ENCODE measurements around the gene TMEM45A. TPM values are rescaled to one million over a fixed set of nuclear protein-coding genes. Genes with fewer than 3 reads are reported as not detected.

Gene TMEM45A
- total RNA-seq, 1 experiment from 2014 or later, result 6.6 TPM

DNA sequence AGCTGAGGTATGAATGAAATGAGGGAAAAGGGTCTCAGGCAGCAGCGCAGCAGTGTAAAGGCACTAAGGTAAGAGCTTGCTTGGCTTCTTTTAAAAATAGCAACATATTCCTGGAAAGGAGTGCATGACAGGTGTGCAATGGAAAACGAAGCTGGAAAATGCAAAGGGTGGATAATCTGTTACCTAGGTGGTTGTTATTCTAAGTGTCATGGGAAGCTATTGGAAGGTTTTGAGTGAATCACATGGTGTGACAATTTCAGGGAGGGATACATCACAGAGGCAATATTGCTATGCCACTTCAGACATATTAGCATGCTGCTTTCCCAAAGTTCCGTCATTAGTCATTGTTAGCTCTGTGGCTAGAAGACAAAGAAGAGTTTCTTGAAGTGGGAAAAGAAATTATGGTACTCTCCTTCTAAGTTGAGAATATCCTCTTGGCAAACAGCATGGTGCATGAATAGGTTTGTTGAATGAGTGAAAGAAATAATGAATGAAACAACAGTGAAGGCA lies 28.7 kb upstream of the TMEM45A start:
- POLR2A ChIA-PET, result interaction anchor here (0.7 kb wide), 2 partner anchors 29 to 112 kb away, joined by 3 to 4 read pairs; partner anchors contain the start of gene TMEM45A
- Mint-ChIP-seq H3K27ac (no peak overlapping the region), H3K4me3 (no peak overlapping the region), H3K4me1 (peaks cover 6% of the 10 kb centered on the region), H3K9me3 (peaks cover 45% of the 10 kb centered on the region), H3K27me3 (ENCODE audit: low read depth) (peaks cover 7% of the 10 kb centered on the region), H3K36me3 (peaks cover 34% of the 10 kb centered on the region)
- CTCF ChIA-PET, result interaction anchor here (0.7 to 4.8 kb wide), 20 partner anchors 15 to 914 kb away, joined by 3 to 115 read pairs (median 5); partner anchors contain the start of gene TFG
- TF ChIP-seq FOXJ3 (CRISPR knock-in tag; IDR thresholded peaks at IDR 0.05; ENCODE audit: borderline replicate concordance) (no peak), PRRX2 (CRISPR knock-in tag; IDR thresholded peaks at IDR 0.05) (no peak), RORB (CRISPR knock-in tag; IDR thresholded peaks at IDR 0.05) (no peak), CBFB (CRISPR knock-in tag; IDR thresholded peaks at IDR 0.05; ENCODE audit: low read depth) (no peak), NFE2L1 (CRISPR knock-in tag; IDR thresholded peaks at IDR 0.05) (no peak), CREM (CRISPR knock-in tag; IDR thresholded peaks at IDR 0.05) (no peak), ZNF423 (CRISPR knock-in tag; IDR thresholded peaks at IDR 0.05) (no peak), NR3C1 (CRISPR knock-in tag; conservative IDR thresholded peaks at IDR 0.05; ENCODE audit: low read depth) (no peak), ZNF219 (CRISPR knock-in tag; IDR thresholded peaks at IDR 0.05; ENCODE audit: borderline replicate concordance) (no peak), NR2C2 (CRISPR knock-in tag; IDR thresholded peaks at IDR 0.05) (no peak)
- TF ChIP-seq, protein P1, sequence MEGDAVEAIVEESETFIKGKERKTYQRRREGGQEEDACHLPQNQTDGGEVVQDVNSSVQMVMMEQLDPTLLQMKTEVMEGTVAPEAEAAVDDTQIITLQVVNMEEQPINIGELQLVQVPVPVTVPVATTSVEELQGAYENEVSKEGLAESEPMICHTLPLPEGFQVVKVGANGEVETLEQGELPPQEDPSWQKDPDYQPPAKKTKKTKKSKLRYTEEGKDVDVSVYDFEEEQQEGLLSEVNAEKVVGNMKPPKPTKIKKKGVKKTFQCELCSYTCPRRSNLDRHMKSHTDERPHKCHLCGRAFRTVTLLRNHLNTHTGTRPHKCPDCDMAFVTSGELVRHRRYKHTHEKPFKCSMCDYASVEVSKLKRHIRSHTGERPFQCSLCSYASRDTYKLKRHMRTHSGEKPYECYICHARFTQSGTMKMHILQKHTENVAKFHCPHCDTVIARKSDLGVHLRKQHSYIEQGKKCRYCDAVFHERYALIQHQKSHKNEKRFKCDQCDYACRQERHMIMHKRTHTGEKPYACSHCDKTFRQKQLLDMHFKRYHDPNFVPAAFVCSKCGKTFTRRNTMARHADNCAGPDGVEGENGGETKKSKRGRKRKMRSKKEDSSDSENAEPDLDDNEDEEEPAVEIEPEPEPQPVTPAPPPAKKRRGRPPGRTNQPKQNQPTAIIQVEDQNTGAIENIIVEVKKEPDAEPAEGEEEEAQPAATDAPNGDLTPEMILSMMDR (IDR thresholded peaks at IDR 0.05), result no peak
- TF ChIP-seq, protein P2, sequence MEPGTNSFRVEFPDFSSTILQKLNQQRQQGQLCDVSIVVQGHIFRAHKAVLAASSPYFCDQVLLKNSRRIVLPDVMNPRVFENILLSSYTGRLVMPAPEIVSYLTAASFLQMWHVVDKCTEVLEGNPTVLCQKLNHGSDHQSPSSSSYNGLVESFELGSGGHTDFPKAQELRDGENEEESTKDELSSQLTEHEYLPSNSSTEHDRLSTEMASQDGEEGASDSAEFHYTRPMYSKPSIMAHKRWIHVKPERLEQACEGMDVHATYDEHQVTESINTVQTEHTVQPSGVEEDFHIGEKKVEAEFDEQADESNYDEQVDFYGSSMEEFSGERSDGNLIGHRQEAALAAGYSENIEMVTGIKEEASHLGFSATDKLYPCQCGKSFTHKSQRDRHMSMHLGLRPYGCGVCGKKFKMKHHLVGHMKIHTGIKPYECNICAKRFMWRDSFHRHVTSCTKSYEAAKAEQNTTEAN (CRISPR knock-in tag; IDR thresholded peaks at IDR 0.05), result no peak
- TF ChIP-seq, protein P3, sequence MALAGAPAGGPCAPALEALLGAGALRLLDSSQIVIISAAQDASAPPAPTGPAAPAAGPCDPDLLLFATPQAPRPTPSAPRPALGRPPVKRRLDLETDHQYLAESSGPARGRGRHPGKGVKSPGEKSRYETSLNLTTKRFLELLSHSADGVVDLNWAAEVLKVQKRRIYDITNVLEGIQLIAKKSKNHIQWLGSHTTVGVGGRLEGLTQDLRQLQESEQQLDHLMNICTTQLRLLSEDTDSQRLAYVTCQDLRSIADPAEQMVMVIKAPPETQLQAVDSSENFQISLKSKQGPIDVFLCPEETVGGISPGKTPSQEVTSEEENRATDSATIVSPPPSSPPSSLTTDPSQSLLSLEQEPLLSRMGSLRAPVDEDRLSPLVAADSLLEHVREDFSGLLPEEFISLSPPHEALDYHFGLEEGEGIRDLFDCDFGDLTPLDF (CRISPR knock-in tag; IDR thresholded peaks at IDR 0.05), result no peak
- TF ChIP-seq, protein P4, sequence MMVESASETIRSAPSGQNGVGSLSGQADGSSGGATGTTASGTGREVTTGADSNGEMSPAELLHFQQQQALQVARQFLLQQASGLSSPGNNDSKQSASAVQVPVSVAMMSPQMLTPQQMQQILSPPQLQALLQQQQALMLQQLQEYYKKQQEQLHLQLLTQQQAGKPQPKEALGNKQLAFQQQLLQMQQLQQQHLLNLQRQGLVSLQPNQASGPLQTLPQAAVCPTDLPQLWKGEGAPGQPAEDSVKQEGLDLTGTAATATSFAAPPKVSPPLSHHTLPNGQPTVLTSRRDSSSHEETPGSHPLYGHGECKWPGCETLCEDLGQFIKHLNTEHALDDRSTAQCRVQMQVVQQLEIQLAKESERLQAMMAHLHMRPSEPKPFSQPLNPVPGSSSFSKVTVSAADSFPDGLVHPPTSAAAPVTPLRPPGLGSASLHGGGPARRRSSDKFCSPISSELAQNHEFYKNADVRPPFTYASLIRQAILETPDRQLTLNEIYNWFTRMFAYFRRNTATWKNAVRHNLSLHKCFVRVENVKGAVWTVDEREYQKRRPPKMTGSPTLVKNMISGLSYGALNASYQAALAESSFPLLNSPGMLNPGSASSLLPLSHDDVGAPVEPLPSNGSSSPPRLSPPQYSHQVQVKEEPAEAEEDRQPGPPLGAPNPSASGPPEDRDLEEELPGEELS (CRISPR knock-in tag; IDR thresholded peaks at IDR 0.05), result no peak
- TF ChIP-seq, protein P5, sequence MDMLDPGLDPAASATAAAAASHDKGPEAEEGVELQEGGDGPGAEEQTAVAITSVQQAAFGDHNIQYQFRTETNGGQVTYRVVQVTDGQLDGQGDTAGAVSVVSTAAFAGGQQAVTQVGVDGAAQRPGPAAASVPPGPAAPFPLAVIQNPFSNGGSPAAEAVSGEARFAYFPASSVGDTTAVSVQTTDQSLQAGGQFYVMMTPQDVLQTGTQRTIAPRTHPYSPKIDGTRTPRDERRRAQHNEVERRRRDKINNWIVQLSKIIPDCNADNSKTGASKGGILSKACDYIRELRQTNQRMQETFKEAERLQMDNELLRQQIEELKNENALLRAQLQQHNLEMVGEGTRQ (CRISPR knock-in tag; IDR thresholded peaks at IDR 0.05), result no peak
- TF ChIP-seq, protein P6, sequence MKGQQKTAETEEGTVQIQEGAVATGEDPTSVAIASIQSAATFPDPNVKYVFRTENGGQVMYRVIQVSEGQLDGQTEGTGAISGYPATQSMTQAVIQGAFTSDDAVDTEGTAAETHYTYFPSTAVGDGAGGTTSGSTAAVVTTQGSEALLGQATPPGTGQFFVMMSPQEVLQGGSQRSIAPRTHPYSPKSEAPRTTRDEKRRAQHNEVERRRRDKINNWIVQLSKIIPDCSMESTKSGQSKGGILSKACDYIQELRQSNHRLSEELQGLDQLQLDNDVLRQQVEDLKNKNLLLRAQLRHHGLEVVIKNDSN (CRISPR knock-in tag; IDR thresholded peaks at IDR 0.05), result no peak
- no peak for DNase-seq (ENCODE audit: low spot score)
- ATAC-seq, result no peak

DNA sequence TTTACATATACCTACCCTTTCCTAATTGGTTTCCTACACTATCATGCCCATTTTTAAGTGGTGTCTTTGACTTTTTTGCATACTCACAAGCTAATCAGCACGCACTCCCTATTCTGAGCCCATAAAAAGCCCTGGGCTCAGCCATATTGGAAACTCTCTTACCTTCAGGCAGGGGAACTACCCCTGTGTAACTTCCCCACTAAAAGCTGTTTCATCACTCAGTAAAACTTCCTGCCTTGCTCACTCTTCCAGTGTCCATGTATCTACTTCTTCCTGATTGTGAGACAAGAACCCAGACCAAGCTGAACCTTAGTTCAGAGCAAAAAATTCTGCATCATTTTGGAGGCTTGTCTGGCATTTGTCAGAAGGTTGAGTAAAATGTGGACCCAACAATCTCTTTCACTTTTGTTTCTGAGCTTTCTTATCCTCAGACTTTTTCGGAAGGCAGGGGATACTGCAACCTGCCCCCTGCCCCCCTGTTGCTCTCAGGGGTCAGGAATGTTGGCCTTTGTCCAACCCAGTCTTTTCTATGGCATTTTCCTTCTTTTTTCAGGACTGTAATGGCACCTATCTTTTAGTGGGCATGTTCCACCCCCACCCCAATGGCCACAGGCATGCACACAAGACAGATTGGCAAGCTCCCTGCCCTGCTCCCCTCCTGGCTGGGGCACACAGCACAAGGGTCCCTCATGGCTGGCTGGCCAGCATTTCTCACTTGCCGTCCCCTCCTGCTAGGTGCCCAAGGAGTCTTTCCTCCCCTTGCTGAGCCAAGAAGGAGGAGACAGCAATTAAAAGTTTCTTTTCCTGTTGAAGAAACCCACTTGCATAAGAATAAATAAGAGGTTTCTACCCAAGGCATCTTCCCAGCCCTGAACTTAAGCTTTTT lies 26.3 kb upstream of the TMEM45A start:
- no peak overlapping the region for H3K27ac Mint-ChIP-seq
- no peaks in the 10 kb centered on the region for H3K4me1 Mint-ChIP-seq
- no peak overlapping the region for H3K4me3 Mint-ChIP-seq
- CTCF ChIA-PET, result no interaction called here
- peaks cover 45% of the 10 kb centered on the region for H3K36me3 Mint-ChIP-seq
- peaks cover 61% of the 10 kb centered on the region for H3K9me3 Mint-ChIP-seq
- ATAC-seq, result no peak
- H3K27me3 Mint-ChIP-seq (ENCODE audit: low read depth), result peaks cover 9% of the 10 kb centered on the region
- DNase-seq (ENCODE audit: low spot score), result no peak
- TF ChIP-seq, protein P7, sequence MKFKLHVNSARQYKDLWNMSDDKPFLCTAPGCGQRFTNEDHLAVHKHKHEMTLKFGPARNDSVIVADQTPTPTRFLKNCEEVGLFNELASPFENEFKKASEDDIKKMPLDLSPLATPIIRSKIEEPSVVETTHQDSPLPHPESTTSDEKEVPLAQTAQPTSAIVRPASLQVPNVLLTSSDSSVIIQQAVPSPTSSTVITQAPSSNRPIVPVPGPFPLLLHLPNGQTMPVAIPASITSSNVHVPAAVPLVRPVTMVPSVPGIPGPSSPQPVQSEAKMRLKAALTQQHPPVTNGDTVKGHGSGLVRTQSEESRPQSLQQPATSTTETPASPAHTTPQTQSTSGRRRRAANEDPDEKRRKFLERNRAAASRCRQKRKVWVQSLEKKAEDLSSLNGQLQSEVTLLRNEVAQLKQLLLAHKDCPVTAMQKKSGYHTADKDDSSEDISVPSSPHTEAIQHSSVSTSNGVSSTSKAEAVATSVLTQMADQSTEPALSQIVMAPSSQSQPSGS (CRISPR knock-in tag; IDR thresholded peaks at IDR 0.05; ENCODE audit: borderline replicate concordance, low read depth), result no peak
- TF ChIP-seq NFYB (CRISPR knock-in tag; conservative IDR thresholded peaks at IDR 0.05; ENCODE audit: low read depth), result no peak
- POLR2A ChIA-PET, result no interaction called here
